HG03432 (cell line): ENCODE results near the gene LCN9.
"Not testable (repeated sequence)": the region's sequence is repeated elsewhere in the genome, so short reads cannot be mapped to it uniquely, and the experiment has no call there.

ENCODE experiments used
- ATAC-seq: cut with Tn5 transposase; IDR thresholded peaks from one replicate; pipeline ENCODE4 v1.9.1; 2021; ENCODE audit warnings: mild to moderate bottlenecking, moderate library complexity; ENCODE audit not compliant: unreplicated experiment

Gene LCN9, protein sequence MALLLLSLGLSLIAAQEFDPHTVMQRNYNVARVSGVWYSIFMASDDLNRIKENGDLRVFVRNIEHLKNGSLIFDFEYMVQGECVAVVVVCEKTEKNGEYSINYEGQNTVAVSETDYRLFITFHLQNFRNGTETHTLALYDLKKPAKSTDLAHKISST

GRCh38 chr9:135662758-135663450 lies at the start of gene LCN9:
LCN9 (plus strand) TSS chr9:135663309; CDS start chr9:135663322, 13 bp downstream.
- ATAC-seq, result no peak

- no peak for ATAC-seq
Observed at GRCh38 chr9:135613946-135614805, 48.9 kb upstream of the LCN9 start.

- no peak for ATAC-seq
Observed at GRCh38 chr9:135614821-135615665, 48.1 kb upstream of the LCN9 start.

- ATAC-seq, result no peak
Observed at GRCh38 chr9:135615666-135616618, 47.2 kb upstream of the LCN9 start.

- no peak for ATAC-seq
Observed at GRCh38 chr9:135616619-135617537, 46.2 kb upstream of the LCN9 start.

DNA sequence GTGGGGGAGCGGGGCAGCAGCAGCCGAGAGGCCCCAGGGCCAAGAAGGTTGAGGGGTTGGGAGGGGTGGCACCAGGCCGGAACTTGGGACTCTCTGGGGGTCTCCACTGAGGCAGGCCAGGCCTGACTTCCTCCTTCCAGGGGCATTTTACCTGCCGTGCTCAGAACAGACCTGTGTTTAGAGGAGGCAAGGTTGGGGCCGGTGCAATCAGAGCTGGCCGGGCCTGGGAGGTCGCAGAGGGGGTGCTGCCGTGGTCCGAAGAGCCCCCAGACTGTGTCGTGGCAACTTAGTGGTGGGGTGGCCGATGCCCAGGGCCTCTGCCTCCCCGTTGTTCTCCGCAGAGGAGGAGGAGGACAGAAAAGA lies 45.6 kb upstream of the LCN9 start:
- no peak for ATAC-seq

- ATAC-seq, result no peak
Observed at GRCh38 chr9:135617991-135618411, 45.1 kb upstream of the LCN9 start.

- ATAC-seq, result no peak
Observed at GRCh38 chr9:135618866-135619598, 44.1 kb upstream of the LCN9 start.

DNA sequence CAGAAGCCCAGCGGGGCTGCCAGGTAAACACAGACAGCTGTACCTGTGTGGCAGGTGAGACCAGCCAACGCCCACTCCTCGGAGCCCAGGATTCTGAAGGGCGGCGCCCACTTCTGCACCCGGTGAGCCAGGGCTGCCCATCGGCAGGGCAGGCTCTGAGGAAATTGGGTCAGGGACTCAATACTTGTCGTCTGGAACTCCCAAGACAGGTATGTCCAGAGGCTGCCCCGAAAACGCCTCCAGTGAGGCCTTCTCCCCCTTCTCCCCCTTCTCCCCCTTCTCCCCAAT lies 43.6 kb upstream of the LCN9 start:
- no peak for ATAC-seq

- ATAC-seq, result no peak
Observed at GRCh38 chr9:135620558-135620957, 42.6 kb upstream of the LCN9 start.

DNA sequence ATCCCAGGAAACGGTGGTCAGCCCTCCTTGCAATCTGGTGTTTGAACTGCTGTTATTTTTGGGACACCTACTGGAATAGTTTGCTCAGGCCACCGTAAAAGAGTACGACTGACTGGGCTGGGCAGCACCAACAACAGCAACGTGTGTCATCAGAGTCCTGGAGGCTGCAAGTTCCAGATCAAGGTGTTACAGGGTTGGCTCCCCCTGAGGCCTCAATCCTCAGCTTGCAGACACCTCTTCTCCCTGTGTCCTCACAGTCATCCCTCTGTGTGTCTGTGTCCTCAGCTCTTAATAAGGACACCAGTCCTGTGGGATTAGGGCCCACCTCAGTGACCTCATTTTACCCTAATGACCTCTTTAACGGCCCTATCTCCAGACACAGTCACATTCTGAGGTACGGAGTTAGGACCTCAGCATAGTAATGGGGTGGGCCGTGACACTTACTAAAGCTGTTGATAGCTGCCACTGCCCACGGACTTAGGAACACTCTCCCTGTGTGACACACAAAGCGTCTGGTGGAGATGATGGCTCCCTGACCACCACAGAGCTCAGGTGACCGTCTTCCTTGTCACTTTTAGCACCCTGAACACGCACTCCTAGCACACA lies 40.6 kb upstream of the LCN9 start:
- no peak for ATAC-seq

GRCh38 chr9:135624282-135624681 lies 38.8 kb upstream of the LCN9 start:
- ATAC-seq, result no peak

GRCh38 chr9:135632841-135633240 lies 30.3 kb upstream of the LCN9 start:
- ATAC-seq, result no peak

GRCh38 chr9:135636930-135637530 lies 26.1 kb upstream of the LCN9 start:
- ATAC-seq, result not testable (repeated sequence)

- no peak for ATAC-seq
Observed at GRCh38 chr9:135639196-135639595, 23.9 kb upstream of the LCN9 start, which contains the start of gene GLT6D1. GLT6D1 (minus strand) TSS chr9:135639540; CDS start chr9:135639187, 353 bp downstream.

DNA sequence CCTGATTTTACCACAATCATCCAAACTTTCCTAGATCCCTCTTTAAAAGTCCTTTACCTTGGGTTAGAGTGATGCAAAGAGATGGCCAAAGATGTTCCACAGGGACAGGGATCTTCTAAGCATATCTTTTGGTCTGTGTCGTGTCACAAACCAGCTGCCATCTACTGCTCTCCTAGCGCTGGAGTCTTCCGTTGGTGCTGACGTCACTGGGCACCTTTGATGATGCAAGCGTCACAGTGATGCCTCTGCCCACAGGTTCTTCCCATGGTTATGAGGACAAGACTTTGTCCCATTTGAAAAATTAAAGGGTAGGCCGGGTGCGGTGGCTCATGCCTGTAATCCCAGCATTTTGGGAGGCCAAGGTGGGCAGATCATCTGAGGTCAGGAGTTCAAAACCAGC lies 22.1 kb upstream of the LCN9 start:
- ATAC-seq, result no peak

DNA sequence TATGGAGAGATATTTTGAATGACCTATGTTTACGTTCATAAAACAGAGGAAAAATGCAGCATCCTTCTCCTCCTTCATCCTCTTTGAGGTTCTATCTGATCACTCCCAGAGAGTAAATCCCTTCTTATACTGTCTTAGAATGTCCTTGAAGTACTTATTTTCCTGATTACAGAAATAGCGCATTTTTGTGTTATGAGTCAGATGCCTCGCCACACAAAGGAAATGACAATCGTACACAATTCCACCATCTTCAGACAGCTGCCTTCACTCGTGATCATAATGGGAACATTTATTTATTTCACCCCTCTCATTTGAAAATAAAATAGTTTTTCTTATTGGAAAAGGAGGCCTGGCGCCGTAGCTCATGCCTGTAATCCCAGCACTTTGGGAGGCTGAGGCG lies 21.4 kb upstream of the LCN9 start:
- ATAC-seq, result no peak
